ENCODE data around the gene CEP55. TPM values are rescaled to one million over a fixed set of nuclear protein-coding genes. Genes with fewer than 3 reads are reported as not detected.

CEP55 gene
- total RNA-seq, 1 donor from 2014 or later, result 6.0 TPM

DNA sequence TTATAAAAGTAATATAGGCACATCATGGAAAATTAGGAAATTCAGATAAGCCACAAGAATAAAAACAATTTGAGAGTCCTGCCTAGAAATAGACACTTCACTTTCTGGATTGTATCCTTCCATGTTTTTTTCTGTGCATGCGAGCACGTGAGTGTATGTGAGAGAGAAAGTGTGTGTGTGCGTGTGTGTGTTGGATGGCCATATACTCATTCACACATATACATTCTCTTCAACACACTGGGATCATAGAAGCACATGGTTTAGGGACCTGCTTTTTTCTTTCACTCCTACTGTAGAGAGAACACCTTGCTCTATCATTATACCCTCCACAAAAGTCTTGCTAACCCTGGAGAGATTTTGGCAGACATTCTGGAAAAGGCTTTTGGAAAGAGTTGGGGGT is 77.5 kb downstream of the CEP55 start:
- H3K36me3 Mint-ChIP-seq (ENCODE audit: unreplicated experiment), result peaks cover 6% of the 10 kb centered on the region
- H3K4me3 Mint-ChIP-seq (ENCODE audit: unreplicated experiment), result no peak overlapping the region
- H3K27ac Mint-ChIP-seq (ENCODE audit: unreplicated experiment), result no peak overlapping the region
- no peak for TF ChIP-seq CTCF (IDR thresholded peaks at IDR 0.05; ENCODE audit: partially characterized antibody, unreplicated experiment)
- H3K27me3 Mint-ChIP-seq (ENCODE audit: unreplicated experiment), result peaks cover 7% of the 10 kb centered on the region
- no peaks in the 10 kb centered on the region for H3K9me3 Mint-ChIP-seq (ENCODE audit: unreplicated experiment)
- peaks cover 4% of the 10 kb centered on the region for H3K4me1 Mint-ChIP-seq (ENCODE audit: low read depth, unreplicated experiment)
- DNase-seq, result no peak

- peaks cover 13% of the 10 kb centered on the region for H3K4me1 Mint-ChIP-seq (ENCODE audit: low read depth, unreplicated experiment)
- H3K36me3 Mint-ChIP-seq (ENCODE audit: unreplicated experiment), result no peaks in the 10 kb centered on the region
- no peak for TF ChIP-seq CTCF (IDR thresholded peaks at IDR 0.05; ENCODE audit: partially characterized antibody, unreplicated experiment)
- H3K27ac Mint-ChIP-seq (ENCODE audit: unreplicated experiment), result no peak overlapping the region
- peaks cover 10% of the 10 kb centered on the region for H3K27me3 Mint-ChIP-seq (ENCODE audit: unreplicated experiment)
- H3K9me3 Mint-ChIP-seq (ENCODE audit: unreplicated experiment), result peaks cover 6% of the 10 kb centered on the region
- no peak for DNase-seq
- no peak overlapping the region for H3K4me3 Mint-ChIP-seq (ENCODE audit: unreplicated experiment)
These were observed 80.5 kb downstream of the CEP55 start for GRCh38 chr10:93576888-93577287.

- Mint-ChIP-seq H3K27ac (ENCODE audit: unreplicated experiment) (no peak overlapping the region), H3K9me3 (ENCODE audit: unreplicated experiment) (peaks cover 6% of the 10 kb centered on the region), H3K4me1 (ENCODE audit: low read depth, unreplicated experiment) (peaks cover 13% of the 10 kb centered on the region), H3K4me3 (ENCODE audit: unreplicated experiment) (no peak overlapping the region), H3K27me3 (ENCODE audit: unreplicated experiment) (peaks cover 8% of the 10 kb centered on the region), H3K36me3 (ENCODE audit: unreplicated experiment) (no peaks in the 10 kb centered on the region)
- DNase-seq, result no peak
- TF ChIP-seq CTCF (IDR thresholded peaks at IDR 0.05; ENCODE audit: partially characterized antibody, unreplicated experiment), result no peak
These were observed 81.2 kb downstream of the CEP55 start for GRCh38 chr10:93577565-93577964.

Other genes with a start within 250 kb of the CEP55 start
- 0.42 TPM for gene MYOF, start 14.3 kb upstream of the CEP55 start, total RNA-seq (ENCODE audit: unreplicated experiment)
- gene FFAR4, start 70.1 kb downstream of the CEP55 start, total RNA-seq (ENCODE audit: unreplicated experiment), result not detected
- not detected for gene RBP4, start 104.6 kb downstream of the CEP55 start, total RNA-seq (ENCODE audit: unreplicated experiment)
- not detected for gene PDE6C, start 115.9 kb downstream of the CEP55 start, total RNA-seq (ENCODE audit: unreplicated experiment)
- gene FRA10AC1, start 206.0 kb downstream of the CEP55 start, total RNA-seq (ENCODE audit: unreplicated experiment), result 17.7 TPM